Vagina (tissue), 2 donors: ENCODE data around the gene STAT4.

Source experiments
- CTCF ChIP-seq, 3 experiments: fragments of 450-650 bp in 2 of 3; fragments of 200-600 bp in 1 of 3; sonication (generic) in 1 of 3; IDR thresholded peaks; one replicate each; pipeline ENCODE4 v1.5.1; 2017 to 2019; ENCODE audit warnings: antibody characterized with exemption in 3 of 3, mild to moderate bottlenecking in 2 of 3, moderate library complexity in 2 of 3
- POLR2AphosphoS5 ChIP-seq, 2 donors: sonication (generic); formaldehyde crosslinking; IDR thresholded peaks; one replicate each; pipeline ENCODE4 v1.9.0; 2017; ENCODE audit warnings: antibody characterized with exemption in 2 of 2, mild to moderate bottlenecking in 2 of 2, low read depth in 1 of 2; ENCODE audit not compliant: insufficient read depth in 1 of 2

GRCh38 chr2:191114403-191114886 lies 36.3 kb downstream of the STAT4 start:
- TF ChIP-seq POLR2AphosphoS5 (IDR thresholded peaks at IDR 0.05; ENCODE audit: insufficient read depth in 1 of 2, low read depth in 1 of 2) (no peak), CTCF (IDR thresholded peaks at IDR 0.05) (no peak)
